ENCODE data around the gene WDR64. TPM values are rescaled to one million over a fixed set of nuclear protein-coding genes. Genes with fewer than 3 reads are reported as not detected.
A peak's percentile ranks its signal among the peaks of the same experiment; 100 is the strongest.

WDR64 gene
- total and polyA plus RNA-seq, 2 of the 13 experiments (the other 11 are each of a cell fraction or from before 2014, with no cell fraction given): not detected

DNA sequence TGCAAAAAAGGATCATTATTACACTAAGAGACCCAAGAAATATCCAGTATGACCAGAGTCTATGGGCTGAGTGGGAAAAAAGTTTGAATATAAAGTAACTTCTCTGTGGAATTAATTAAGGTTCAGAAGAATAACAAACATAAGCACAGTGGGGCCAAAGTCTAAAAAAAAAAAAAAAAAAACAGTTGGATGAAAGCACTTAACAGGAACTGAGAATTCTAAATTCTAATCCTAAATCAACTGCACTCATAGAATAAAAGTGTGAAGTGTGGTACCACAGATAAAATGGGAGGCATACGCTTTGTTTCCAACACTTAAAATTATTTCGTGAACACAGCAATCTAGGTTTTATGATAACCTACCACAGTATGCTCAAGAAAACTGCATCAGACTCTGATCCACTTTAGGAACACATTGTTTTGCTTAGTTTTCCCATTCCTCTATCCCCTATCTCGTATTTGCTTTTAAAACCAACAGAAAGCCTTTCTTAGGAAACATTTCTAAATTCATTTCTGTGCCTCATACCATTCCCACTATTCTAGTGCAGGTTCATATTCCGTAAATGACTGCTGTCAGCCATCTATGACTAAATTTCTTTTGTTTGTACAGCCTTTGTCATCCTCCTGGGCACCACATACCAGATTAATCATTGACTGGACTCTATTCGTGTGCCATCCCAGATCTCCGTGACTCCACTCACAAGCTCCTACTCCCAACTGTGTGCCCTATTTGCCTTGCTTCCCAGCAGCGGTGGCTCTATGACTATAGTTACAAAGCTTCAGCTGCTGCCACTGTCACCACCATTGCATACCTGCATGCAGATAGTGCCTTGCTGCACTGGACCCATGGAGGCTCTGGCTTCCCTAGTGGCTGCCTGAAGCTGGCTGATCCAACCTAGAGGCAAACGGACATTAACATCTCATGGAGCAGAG is 36.8 kb upstream of the WDR64 start (continued):
- TF ChIP-seq, protein P1, sequence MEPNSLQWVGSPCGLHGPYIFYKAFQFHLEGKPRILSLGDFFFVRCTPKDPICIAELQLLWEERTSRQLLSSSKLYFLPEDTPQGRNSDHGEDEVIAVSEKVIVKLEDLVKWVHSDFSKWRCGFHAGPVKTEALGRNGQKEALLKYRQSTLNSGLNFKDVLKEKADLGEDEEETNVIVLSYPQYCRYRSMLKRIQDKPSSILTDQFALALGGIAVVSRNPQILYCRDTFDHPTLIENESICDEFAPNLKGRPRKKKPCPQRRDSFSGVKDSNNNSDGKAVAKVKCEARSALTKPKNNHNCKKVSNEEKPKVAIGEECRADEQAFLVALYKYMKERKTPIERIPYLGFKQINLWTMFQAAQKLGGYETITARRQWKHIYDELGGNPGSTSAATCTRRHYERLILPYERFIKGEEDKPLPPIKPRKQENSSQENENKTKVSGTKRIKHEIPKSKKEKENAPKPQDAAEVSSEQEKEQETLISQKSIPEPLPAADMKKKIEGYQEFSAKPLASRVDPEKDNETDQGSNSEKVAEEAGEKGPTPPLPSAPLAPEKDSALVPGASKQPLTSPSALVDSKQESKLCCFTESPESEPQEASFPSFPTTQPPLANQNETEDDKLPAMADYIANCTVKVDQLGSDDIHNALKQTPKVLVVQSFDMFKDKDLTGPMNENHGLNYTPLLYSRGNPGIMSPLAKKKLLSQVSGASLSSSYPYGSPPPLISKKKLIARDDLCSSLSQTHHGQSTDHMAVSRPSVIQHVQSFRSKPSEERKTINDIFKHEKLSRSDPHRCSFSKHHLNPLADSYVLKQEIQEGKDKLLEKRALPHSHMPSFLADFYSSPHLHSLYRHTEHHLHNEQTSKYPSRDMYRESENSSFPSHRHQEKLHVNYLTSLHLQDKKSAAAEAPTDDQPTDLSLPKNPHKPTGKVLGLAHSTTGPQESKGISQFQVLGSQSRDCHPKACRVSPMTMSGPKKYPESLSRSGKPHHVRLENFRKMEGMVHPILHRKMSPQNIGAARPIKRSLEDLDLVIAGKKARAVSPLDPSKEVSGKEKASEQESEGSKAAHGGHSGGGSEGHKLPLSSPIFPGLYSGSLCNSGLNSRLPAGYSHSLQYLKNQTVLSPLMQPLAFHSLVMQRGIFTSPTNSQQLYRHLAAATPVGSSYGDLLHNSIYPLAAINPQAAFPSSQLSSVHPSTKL (CRISPR knock-in tag; IDR thresholded peaks at IDR 0.05): peak; percentile 69
- TF ChIP-seq CBX5 (CRISPR knock-in tag; IDR thresholded peaks at IDR 0.05; ENCODE audit: borderline replicate concordance) (no peak), ATM (IDR thresholded peaks at IDR 0.05; ENCODE audit: borderline replicate concordance) (no peak), AFF4 (CRISPR knock-in tag; IDR thresholded peaks at IDR 0.05) (no peak)
- TF ChIP-seq, protein P2, sequence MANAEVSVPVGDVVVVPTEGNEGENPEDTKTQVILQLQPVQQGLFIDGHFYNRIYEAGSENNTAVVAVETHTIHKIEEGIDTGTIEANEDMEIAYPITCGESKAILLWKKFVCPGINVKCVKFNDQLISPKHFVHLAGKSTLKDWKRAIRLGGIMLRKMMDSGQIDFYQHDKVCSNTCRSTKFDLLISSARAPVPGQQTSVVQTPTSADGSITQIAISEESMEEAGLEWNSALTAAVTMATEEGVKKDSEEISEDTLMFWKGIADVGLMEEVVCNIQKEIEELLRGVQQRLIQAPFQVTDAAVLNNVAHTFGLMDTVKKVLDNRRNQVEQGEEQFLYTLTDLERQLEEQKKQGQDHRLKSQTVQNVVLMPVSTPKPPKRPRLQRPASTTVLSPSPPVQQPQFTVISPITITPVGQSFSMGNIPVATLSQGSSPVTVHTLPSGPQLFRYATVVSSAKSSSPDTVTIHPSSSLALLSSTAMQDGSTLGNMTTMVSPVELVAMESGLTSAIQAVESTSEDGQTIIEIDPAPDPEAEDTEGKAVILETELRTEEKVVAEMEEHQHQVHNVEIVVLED (CRISPR knock-in tag; IDR thresholded peaks at IDR 0.05; ENCODE audit: borderline replicate concordance): no peak
- TF ChIP-seq, protein P3, sequence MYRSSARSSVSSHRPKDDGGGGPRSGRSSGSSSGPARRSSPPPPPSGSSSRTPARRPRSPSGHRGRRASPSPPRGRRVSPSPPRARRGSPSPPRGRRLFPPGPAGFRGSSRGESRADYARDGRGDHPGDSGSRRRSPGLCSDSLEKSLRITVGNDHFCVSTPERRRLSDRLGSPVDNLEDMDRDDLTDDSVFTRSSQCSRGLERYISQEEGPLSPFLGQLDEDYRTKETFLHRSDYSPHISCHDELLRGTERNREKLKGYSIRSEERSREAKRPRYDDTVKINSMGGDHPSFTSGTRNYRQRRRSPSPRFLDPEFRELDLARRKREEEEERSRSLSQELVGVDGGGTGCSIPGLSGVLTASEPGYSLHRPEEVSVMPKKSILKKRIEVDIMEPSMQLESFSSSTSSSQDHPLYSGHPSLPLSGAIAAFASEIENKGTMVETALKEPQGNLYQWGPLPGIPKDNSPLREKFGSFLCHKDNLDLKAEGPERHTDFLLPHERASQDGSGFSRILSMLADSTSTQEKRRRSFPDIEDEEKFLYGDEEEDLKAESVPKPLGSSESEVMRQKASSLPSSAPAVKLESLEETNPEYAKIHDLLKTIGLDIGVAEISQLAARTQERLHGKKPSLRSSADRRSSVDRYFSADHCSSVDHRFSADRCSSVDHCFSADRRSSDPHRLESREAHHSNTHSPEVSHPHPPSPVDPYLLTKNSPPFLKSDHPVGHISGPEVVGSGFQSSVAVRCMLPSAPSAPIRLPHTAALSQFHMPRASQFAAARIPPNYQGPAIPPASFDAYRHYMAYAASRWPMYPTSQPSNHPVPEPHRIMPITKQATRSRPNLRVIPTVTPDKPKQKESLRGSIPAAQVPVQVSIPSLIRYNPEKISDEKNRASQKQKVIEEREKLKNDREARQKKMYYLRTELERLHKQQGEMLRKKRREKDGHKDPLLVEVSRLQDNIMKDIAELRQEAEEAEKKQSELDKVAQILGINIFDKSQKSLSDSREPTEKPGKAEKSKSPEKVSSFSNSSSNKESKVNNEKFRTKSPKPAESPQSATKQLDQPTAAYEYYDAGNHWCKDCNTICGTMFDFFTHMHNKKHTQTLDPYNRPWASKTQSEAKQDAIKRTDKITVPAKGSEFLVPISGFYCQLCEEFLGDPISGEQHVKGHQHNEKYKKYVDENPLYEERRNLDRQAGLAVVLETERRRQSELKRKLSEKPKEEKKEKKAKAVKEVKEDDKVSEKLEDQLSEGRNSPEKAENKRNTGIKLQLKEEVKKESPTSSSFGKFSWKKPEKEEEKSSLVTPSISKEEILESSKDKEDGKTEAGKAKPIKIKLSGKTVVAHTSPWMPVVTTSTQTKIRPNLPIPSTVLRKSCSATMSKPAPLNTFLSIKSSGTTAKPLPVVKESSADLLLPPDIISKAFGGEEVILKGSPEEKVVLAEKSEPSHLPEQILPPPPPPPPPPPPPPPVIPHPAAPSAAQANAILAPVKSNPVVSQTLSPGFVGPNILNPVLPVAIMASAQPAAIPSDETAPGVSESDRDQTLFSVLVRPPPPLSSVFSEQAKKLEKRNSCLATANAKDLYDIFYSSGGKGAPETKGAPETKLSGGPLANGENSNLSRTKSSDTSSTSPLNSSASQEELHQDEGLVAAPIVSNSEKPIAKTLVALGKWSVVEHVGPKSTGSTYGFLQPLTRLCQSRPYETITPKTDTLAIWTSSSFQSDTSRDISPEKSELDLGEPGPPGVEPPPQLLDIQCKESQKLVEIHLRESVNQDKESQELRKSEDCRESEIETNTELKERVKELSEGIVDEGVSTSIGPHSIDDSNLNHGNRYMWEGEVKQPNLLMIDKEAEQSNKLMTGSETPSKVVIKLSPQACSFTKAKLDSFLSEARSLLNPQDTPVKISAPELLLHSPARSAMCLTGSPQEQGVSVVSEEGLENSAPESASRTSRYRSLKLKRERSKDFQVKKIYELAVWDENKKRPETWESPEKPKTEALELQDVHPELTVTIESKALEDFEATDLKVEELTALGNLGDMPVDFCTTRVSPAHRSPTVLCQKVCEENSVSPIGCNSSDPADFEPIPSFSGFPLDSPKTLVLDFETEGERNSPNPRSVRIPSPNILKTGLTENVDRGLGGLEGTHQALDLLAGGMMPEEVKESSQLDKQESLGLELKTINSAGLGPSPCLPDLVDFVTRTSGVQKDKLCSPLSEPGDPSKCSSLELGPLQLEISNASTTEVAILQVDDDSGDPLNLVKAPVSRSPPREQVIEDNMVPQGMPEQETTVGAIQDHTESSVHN (CRISPR knock-in tag; IDR thresholded peaks at IDR 0.05): no peak
- TF ChIP-seq, protein P4, sequence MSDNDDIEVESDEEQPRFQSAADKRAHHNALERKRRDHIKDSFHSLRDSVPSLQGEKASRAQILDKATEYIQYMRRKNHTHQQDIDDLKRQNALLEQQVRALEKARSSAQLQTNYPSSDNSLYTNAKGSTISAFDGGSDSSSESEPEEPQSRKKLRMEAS (IDR thresholded peaks at IDR 0.05): no peak
